Vagina (tissue), 2 donors: ENCODE results near the gene NUDT3. TPM values are rescaled to one million over a fixed set of nuclear protein-coding genes. Genes with fewer than 3 reads are reported as not detected.

ENCODE experiments used
- DNase-seq, 2 donors: peaks; one replicate each; pipeline ENCODE4 v3.0.0-alpha.2; 2017; ENCODE audit errors: extremely low spot score in 2 of 2
- H3K27ac ChIP-seq: fragments of 200-600 bp; sonication (generic); one replicate; pipeline ENCODE4 v1.5.1; 2019
- H3K27me3 ChIP-seq: fragments of 200-600 bp; sonication (generic); one replicate; pipeline ENCODE4 v1.5.1; 2019
- H3K36me3 ChIP-seq, 2 donors: fragments of 200-600 bp; sonication (generic); one replicate each; pipeline ENCODE4 v1.5.1; 2017 to 2019
- H3K4me1 ChIP-seq: fragments of 200-600 bp; sonication (generic); one replicate; pipeline ENCODE4 v1.5.1; 2019
- H3K4me3 ChIP-seq, 2 donors: fragments of 200-600 bp; sonication (generic); 1 replicate in 1 of 2; 2 replicates in 1 of 2; pipeline ENCODE4 v1.5.1; 2016 to 2019
- H3K9me3 ChIP-seq: fragments of 200-600 bp; sonication (generic); one replicate; pipeline ENCODE4 v1.5.1; 2019
- CTCF ChIP-seq, 3 experiments: fragments of 450-650 bp in 2 of 3; fragments of 200-600 bp in 1 of 3; sonication (generic) in 1 of 3; IDR thresholded peaks; one replicate each; pipeline ENCODE4 v1.5.1; 2017 to 2019; ENCODE audit warnings: antibody characterized with exemption in 3 of 3, mild to moderate bottlenecking in 2 of 3, moderate library complexity in 2 of 3
- POLR2A ChIP-seq, 2 donors: fragments of 450-650 bp; IDR thresholded peaks; one replicate each; pipeline ENCODE4 v1.6.1; 2017; ENCODE audit warnings: antibody characterized with exemption in 2 of 2, mild to moderate bottlenecking in 2 of 2, moderate library complexity in 2 of 2
- POLR2AphosphoS5 ChIP-seq, 2 donors: sonication (generic); formaldehyde crosslinking; IDR thresholded peaks; one replicate each; pipeline ENCODE4 v1.9.0; 2017; ENCODE audit warnings: antibody characterized with exemption in 2 of 2, mild to moderate bottlenecking in 2 of 2, low read depth in 1 of 2; ENCODE audit not compliant: insufficient read depth in 1 of 2
- intact Hi-C: fragments of 100-400 bp; cut with DNase I; formaldehyde crosslinking; loops from one replicate; pipeline ENCODE4 v1.15.1; 2023
- total RNA-seq: library from RNA; depleted of rRNA; stranded (reverse); fragments of >200 nt; gene quantifications from one replicate; pipeline ENCODE4 v1.2.3, GENCODE V29; 2016

Gene NUDT3
- total RNA-seq, 1 donor from 2014 or later: 27.0 TPM

- H3K4me3 ChIP-seq: no peak overlapping the region
- TF ChIP-seq CTCF (IDR thresholded peaks at IDR 0.05): no peak
- TF ChIP-seq POLR2AphosphoS5 (IDR thresholded peaks at IDR 0.05; ENCODE audit: insufficient read depth in 1 of 2, low read depth in 1 of 2): no peak
- TF ChIP-seq POLR2A (IDR thresholded peaks at IDR 0.05): no peak
- H3K4me1 ChIP-seq: peaks cover 54% of the 10 kb centered on the region
- no peak for DNase-seq
- no peaks in the 10 kb centered on the region for H3K36me3 ChIP-seq
- H3K27me3 ChIP-seq: no peaks in the 10 kb centered on the region
- peak overlapping the region; percentile 2 for H3K27ac ChIP-seq
- intact Hi-C loops: no loop called here
- no peaks in the 10 kb centered on the region for H3K9me3 ChIP-seq
Observed at GRCh38 chr6:34338811-34339210, 53.7 kb downstream of the NUDT3 start.

GRCh38 chr6:34338377-34338776 lies 54.1 kb downstream of the NUDT3 start:
- DNase-seq: no peak
- Histone ChIP-seq H3K4me1 (peaks cover 54% of the 10 kb centered on the region), H3K36me3 (no peaks in the 10 kb centered on the region), H3K27me3 (no peaks in the 10 kb centered on the region), H3K27ac (peak overlapping the region; percentile 2), H3K4me3 (no peak overlapping the region), H3K9me3 (no peaks in the 10 kb centered on the region)
- intact Hi-C loops: no loop called here
- TF ChIP-seq CTCF (IDR thresholded peaks at IDR 0.05): no peak
- no peak for TF ChIP-seq POLR2A (IDR thresholded peaks at IDR 0.05)
- no peak for TF ChIP-seq POLR2AphosphoS5 (IDR thresholded peaks at IDR 0.05; ENCODE audit: insufficient read depth in 1 of 2, low read depth in 1 of 2)

GRCh38 chr6:34334796-34335416 lies 57.6 kb downstream of the NUDT3 start:
- TF ChIP-seq POLR2AphosphoS5 (IDR thresholded peaks at IDR 0.05; ENCODE audit: insufficient read depth in 1 of 2, low read depth in 1 of 2) (no peak), POLR2A (IDR thresholded peaks at IDR 0.05) (no peak), CTCF (IDR thresholded peaks at IDR 0.05) (no peak)
- intact Hi-C loops: no loop called here
- Histone ChIP-seq H3K27me3 (no peaks in the 10 kb centered on the region), H3K4me3 (no peak overlapping the region), H3K27ac (no peak overlapping the region), H3K9me3 (no peaks in the 10 kb centered on the region), H3K4me1 (peaks cover 33% of the 10 kb centered on the region), H3K36me3 (no peaks in the 10 kb centered on the region)
- no peak for DNase-seq

- Histone ChIP-seq H3K4me3 (no peak overlapping the region), H3K36me3 (no peaks in the 10 kb centered on the region), H3K27ac (no peak overlapping the region), H3K27me3 (no peaks in the 10 kb centered on the region), H3K9me3 (no peaks in the 10 kb centered on the region), H3K4me1 (peaks cover 22% of the 10 kb centered on the region)
- TF ChIP-seq CTCF (IDR thresholded peaks at IDR 0.05) (no peak), POLR2A (IDR thresholded peaks at IDR 0.05) (no peak), POLR2AphosphoS5 (IDR thresholded peaks at IDR 0.05; ENCODE audit: insufficient read depth in 1 of 2, low read depth in 1 of 2) (no peak)
- DNase-seq: no peak
- intact Hi-C loops: no loop called here
Observed at GRCh38 chr6:34333858-34334257, 58.6 kb downstream of the NUDT3 start.
